8988T (cell line): ENCODE measurements around the gene MUC5AC.

Experiments
- DNase-seq: peaks from one replicate; pipeline ENCODE4 v3.0.0; 2011

Gene MUC5AC

GRCh38 chr11:1122664-1123002 lies 35.1 kb upstream of the MUC5AC start:
- DNase-seq = no peak

GRCh38 chr11:1123970-1124369 lies 33.8 kb upstream of the MUC5AC start:
- DNase-seq = no peak

- no peak for DNase-seq
Measured at GRCh38 chr11:1125803-1126202, 31.9 kb upstream of the MUC5AC start.

GRCh38 chr11:1126491-1126926 lies 31.2 kb upstream of the MUC5AC start:
- DNase-seq = no peak

- no peak for DNase-seq
Measured at GRCh38 chr11:1126935-1127663, 30.7 kb upstream of the MUC5AC start.

- no peak for DNase-seq
Measured at GRCh38 chr11:1127664-1128162, 30.0 kb upstream of the MUC5AC start.

DNA sequence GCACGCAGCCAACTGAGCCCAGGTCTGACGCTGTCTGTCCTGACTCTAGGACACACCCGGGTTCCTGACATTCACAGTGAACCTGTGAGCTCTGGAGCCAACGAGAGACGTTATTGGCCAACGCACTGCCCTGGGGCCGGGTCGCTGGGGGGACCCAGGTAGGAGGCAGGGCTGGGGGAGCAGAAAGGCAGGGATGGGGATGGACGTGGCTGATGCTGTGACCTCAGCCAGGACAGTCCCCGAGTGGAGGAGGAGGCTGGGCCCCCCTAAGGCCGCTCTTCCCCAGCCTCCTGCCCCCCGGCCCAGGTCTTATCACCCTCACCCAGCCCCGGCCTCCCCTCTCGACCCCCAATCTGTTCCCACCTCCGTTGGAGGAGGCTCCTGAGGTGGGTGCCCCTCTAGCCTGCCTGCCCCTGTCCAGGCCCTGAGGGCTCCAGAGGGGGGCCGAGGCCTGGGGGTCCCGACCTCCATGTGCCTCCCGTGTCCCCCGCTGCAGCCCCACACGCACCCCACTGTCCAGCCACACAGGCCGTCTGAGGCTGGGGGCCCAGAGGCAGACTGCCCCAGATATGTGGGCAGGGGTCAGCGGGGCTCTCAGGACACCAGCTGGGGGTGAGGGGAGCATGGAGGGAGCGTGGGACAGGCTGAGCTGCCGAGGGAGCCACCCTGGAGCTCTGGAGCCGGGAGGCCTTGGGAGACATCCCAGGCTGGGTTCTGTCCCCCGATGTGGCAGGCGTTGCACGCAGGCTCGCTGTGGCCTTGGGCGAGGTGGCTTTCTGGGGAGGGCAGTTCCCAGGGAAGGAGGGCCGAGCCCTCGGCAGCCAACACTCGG lies 29.2 kb upstream of the MUC5AC start:
- DNase-seq = no peak

DNA sequence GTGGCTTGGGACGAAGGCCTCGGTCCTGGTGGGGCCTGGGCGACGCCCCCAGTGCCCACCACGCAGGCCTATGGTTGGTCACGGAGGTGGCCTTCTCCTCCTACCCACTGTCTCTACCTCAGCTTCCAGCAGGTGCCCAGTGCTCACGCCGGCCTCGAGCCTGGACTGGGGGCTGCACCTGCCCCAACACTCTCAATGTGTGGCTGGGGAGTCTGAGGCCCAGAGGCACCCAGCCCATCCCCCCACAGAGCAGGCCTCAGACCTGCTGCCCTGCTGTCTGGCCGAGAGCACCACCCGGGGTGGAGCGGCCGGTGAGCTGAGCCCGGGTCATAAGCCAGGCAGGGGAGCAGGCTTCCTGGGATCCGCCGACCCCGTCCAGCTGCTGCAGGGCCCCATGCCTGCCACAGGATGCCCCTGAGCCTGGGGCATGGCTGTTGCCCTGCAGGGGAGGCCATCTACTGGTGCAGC lies 28.6 kb upstream of the MUC5AC start:
- peak; percentile 32 for DNase-seq

- no peak for DNase-seq
Measured at GRCh38 chr11:1129611-1130160, 28.1 kb upstream of the MUC5AC start.

GRCh38 chr11:1130276-1131032 lies 27.3 kb upstream of the MUC5AC start:
- DNase-seq = no peak

DNA sequence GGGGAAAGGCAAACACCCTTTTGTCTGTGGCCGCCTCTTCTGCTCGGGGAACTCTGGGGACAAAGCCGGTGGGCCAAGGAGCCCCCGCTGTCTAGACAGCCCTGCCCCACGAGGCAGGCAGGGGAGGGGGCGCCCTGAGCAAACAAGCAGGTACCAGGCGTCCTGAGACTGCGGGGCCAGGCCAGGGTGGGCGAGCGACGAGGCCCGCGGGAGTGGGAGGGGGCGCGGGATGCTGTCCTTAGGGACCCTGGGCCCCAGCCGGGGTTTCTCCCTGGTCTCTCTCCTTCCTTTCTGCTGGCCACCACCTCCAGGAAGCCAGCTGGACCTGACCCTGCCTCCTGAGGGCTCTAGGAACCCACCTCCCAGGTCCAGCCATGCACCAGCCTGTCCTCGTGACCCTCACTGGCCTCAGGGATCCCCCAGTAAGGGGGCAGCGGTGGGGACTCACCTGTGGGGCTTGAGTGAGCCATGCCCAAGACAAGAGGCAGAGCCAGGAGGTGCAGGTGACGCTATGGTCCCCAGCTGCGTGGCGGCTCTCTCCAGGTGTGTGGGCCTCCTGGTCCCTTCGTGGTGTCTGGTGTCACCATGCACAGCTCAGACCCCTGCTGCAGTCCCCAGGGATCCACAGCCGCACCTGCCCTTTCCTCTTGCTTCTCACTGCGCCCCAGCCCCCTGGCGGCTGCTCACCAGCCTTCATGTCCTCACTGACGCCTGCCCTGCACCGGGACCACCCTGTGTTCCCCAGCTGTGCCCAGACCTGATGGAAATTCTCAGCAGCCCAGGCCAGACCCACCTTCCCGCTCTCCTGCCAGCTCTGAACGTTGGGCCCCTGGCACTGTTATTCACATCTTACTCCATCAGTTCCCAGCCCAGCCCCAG lies 26.5 kb upstream of the MUC5AC start:
- DNase-seq = no peak

DNA sequence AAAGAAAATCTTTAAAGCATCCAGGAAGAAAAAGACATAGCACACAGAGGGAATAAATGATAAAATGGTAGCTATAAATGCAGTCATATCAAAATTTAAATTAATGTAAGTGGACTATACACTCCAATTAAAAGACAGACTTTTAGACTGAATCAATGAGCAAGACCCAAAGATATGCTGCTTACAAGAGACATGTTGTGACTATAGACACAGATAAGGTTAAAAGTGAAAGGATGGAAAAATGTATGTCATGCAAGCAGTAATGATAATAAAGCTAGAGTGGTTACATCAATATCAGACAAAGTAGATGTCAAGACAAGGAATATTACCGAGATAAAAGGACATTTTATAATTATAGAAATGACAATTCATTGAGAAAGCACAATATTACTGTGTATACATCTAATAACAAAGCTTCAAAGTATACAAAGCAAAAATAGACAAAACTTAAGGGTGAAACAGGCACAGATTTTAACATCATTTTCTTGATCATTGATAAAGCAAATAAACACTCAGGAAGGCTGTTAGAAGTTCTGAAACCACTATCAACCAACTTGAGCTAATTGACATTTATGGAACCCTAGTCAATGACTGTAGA lies 22.8 kb upstream of the MUC5AC start:
- no peak for DNase-seq

DNA sequence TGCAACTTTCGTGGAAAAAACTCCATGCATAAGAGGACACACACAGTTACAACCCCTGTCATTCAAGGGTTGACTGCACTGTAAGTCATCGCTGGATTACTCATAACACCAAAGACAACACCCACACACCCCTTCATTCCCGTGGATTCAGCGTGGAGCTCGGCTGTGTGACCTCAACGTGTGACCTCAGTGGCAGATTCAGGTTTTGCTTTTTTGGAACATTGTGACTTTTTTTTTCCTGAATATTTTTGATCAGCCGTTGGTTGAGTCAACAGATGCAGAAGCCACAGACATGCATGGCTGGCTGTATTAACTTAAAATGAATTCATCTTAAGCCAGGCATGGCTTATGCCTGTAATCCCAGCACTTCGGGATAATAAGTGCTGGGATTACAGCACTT lies 19.7 kb upstream of the MUC5AC start:
- DNase-seq = no peak

DNA sequence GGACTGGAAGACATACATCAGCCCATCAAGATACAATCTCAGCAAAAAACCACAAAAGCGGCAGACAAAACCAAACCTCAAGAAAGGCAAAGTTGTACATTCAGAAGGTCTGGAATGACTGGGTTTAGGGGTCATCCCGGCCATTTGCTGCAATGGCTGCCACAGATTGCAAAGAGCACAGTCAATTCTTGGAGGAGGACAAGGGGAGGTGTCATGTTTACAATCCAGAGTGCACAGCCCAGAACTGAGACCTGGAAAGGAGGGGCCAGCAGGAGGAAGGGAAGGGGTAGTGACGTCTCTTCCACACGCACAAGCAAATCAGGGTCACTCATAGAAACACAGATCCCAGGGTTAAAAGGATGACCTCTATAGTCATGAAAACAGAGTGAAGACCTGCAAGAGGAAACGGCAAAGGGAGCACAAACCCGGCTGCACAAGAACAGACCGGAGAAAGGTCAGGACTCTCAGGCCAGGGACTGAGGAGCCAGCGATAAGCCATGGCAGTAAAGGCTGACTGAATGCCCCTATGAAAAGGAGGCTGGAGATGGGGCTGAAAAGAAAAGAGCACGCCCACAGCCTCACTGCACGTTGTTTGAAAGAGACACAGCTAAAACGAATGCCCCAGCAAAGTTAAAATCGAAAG lies 18.2 kb upstream of the MUC5AC start:
- no peak for DNase-seq

DNA sequence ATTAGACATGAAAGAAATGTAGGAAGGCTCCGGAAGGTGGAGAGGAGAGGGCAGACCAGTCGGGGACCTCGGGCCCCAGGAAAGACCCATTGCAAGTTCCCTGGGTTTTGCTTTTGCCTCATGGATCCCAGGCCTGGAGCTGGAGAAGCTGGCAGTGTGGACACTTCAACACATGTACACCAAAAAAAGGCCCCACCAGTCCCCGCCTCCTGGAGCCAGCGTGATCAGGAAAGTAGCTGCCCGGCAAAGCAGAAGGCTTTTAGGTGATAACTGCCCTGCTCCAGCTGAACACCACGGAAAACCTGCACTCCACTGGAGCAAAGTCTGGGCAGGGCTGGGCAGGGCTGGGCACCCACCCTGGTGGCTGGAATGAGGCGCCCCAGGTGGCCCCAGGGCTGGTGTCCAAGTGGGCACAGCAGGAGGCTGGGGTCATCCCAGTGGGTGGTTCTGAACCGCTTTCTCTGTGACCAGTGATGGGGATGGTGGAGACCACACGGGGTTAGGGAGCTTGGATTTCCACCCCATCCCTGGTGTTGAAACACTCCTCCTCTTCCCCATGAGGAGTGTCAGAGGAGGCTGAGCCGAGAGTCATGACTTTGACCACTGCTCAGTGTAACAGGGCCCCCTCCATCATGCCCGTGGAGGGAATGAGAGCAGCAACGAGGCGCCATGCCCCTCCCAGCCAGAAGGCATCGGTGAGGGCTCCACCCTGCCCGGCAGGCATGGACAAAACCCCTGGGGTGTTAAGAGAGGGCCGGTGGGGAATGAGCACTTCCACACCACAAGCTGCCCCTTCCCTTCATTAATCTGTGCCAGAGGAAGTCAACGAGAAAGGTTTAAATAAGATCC lies 16.9 kb upstream of the MUC5AC start:
- no peak for DNase-seq

- no peak for DNase-seq
Measured at GRCh38 chr11:1146365-1146764, 11.4 kb upstream of the MUC5AC start.

DNA sequence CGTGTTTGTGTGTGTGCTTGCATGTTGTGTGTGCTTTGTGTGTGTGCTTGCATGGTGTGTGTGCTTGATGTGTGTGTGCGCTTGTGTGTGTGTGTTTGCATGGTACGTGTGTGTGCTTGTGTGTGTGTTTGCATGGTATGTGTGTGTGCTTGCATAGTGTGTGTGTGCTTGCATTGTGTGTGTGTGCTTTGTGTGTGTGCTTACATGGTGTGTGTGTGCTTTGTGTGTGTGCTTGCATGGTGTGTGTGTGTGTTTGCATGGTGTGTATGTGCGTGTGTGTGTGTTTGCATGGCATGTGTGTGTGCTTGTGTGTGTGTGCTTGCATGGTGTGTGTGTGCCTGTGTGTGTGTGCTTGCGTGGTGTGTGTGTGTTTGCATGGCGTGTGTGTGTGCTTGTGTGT lies 10.0 kb upstream of the MUC5AC start:
- DNase-seq = no peak

DNA sequence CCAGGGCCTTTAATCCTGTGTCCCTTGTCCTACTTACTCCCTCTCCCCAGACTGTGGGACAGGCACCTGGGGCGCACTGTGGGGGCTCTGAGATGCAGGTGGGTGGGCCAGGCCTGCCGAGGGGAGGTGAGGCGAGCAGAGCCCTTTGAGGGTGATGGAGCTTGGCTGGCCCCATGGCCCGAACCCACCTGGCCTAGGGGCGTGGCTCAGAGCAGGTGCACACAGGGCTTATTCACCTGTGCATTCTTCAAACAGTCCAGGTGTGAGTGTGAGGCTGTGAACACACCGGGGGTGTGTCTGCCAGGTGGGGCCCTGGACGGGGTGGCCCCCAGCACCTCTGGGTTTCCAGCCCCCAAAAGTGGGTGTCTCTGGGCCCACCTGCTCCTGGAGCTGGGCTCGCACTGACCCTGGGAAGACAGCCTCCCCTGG lies 9.0 kb upstream of the MUC5AC start:
- no peak for DNase-seq

- no peak for DNase-seq
Measured at GRCh38 chr11:1149545-1149944, 8.2 kb upstream of the MUC5AC start.

GRCh38 chr11:1150116-1150515 lies 7.6 kb upstream of the MUC5AC start:
- DNase-seq = no peak
